Testis (tissue), 3 donors: ENCODE measurements around the gene DNMBP. TPM values are rescaled to one million over a fixed set of nuclear protein-coding genes. Genes with fewer than 3 reads are reported as not detected.

Experiments used
- DNase-seq: peaks from one replicate; pipeline ENCODE4 v3.0.0-alpha.2; 2019
- H3K27ac ChIP-seq, 2 donors: fragments of 200-600 bp; sonication (generic); one replicate each; pipeline ENCODE4 v1.5.1; 2019
- H3K27me3 ChIP-seq: fragments of 200-600 bp; sonication (generic); one replicate; pipeline ENCODE4 v1.5.1; 2019
- H3K36me3 ChIP-seq: fragments of 200-600 bp; sonication (generic); one replicate; pipeline ENCODE4 v1.5.1; 2017; ENCODE audit warnings: low read depth; ENCODE audit errors: missing control alignments
- H3K4me1 ChIP-seq: fragments of 200-600 bp; sonication (generic); one replicate; pipeline ENCODE4 v1.5.1; 2019
- H3K4me3 ChIP-seq, 2 donors: fragments of 200-600 bp; sonication (generic); one replicate each; pipeline ENCODE4 v1.5.1; 2017 to 2019
- H3K9me3 ChIP-seq: fragments of 200-600 bp; sonication (generic); one replicate; pipeline ENCODE4 v1.5.1; 2017
- POLR2A ChIP-seq: fragments of 450-650 bp; IDR thresholded peaks from one replicate; pipeline ENCODE4 v1.6.1; 2017; ENCODE audit warnings: antibody characterized with exemption, mild to moderate bottlenecking, moderate library complexity
- WGBS, 2 donors: methylation state at CpG; one replicate each; pipeline ENCODE4 v1.1.5; 2018; 5-methylcytosine and 5-hydroxymethylcytosine counted together
- intact Hi-C: fragments of 100-400 bp; cut with DNase I; formaldehyde crosslinking; loops from one replicate; pipeline ENCODE4 v1.15.1; 2023; ENCODE audit warnings: low total_unique reads
- polyA plus RNA-seq: library from polyadenylated mRNA; stranded (reverse); fragments of 350-450 nt; fragmentation: Illumina TruSeq; extraction: RNeasy Lipid Tissue Mini Kit (QIAGEN cat#74804); gene quantifications from one replicate; pipeline ENCODE4 v1.2.3, GENCODE V29; 2014; ENCODE audit warnings: low read depth, low replicate concordance; ENCODE audit not compliant: insufficient read depth
- total RNA-seq, 2 donors: library from RNA; depleted of rRNA; stranded (reverse); fragments of >200 nt; gene quantifications; one replicate each; pipeline ENCODE4 v1.2.3, GENCODE V29; 2016
- TF ChIP-seq, protein P1 (sequence below), 3 experiments: fragments of 450-650 bp in 2 of 3; fragments of 200-600 bp in 1 of 3; sonication (generic) in 1 of 3; IDR thresholded peaks; one replicate each; pipeline ENCODE4 v1.5.1; 2016 to 2019; ENCODE audit warnings: antibody characterized with exemption in 3 of 3, mild to moderate bottlenecking in 2 of 3, moderate library complexity in 1 of 3

Gene DNMBP
- total and polyA plus RNA-seq, 3 donors from 2014 or later: 20.8 to 36.0 (median 33.4) TPM

DNA sequence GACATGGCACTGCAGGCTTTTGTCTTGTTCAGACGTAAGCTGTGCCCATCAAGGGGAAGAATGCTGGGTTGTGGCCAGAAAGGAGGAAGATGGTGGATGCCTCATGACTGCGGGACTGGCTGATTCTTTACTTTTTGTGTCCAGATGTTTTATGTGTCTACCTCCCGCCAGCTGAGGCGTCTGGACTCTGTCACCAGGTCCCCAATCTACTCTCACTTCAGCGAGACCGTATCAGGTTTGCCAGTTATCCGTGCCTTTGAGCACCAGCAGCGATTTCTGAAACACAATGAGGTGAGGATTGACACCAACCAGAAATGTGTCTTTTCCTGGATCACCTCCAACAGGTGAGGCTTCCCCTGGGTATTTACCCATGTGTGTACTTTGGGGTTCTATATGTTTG is 173.8 kb downstream of the DNMBP start:
- H3K4me3 ChIP-seq: no peak overlapping the region
- no peaks in the 10 kb centered on the region for H3K4me1 ChIP-seq
- TF ChIP-seq, protein P1, sequence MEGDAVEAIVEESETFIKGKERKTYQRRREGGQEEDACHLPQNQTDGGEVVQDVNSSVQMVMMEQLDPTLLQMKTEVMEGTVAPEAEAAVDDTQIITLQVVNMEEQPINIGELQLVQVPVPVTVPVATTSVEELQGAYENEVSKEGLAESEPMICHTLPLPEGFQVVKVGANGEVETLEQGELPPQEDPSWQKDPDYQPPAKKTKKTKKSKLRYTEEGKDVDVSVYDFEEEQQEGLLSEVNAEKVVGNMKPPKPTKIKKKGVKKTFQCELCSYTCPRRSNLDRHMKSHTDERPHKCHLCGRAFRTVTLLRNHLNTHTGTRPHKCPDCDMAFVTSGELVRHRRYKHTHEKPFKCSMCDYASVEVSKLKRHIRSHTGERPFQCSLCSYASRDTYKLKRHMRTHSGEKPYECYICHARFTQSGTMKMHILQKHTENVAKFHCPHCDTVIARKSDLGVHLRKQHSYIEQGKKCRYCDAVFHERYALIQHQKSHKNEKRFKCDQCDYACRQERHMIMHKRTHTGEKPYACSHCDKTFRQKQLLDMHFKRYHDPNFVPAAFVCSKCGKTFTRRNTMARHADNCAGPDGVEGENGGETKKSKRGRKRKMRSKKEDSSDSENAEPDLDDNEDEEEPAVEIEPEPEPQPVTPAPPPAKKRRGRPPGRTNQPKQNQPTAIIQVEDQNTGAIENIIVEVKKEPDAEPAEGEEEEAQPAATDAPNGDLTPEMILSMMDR (IDR thresholded peaks at IDR 0.05): no peak
- no peak for TF ChIP-seq POLR2A
- no peak overlapping the region for H3K27ac ChIP-seq
- H3K36me3 ChIP-seq: no peaks in the 10 kb centered on the region
- H3K27me3 ChIP-seq: no peaks in the 10 kb centered on the region
- no peaks in the 10 kb centered on the region for H3K9me3 ChIP-seq
- DNase-seq: no peak
- 95 to 98% methylated on average over 8 of the region's 8 CpGs for WGBS, 2 donors
- intact Hi-C loops: no loop called here

DNA sequence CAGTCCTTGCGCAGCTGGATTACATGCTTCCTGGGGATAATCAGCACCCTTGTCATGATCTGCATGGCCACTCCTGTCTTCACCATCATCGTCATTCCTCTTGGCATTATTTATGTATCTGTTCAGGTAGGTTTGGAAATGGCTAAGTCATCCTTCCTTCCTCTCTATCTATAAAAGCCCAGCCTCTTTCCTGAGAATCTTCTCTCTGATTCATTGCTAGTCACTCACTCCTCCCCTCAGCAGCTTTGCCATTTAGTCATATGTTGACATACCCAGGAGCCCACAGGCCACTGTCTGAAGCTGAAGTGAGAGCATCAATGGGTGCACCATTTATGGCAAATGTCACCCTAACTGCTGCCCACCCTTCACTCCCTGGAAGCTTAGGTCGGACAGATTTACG is 175.3 kb downstream of the DNMBP start:
- no peak for DNase-seq

DNA sequence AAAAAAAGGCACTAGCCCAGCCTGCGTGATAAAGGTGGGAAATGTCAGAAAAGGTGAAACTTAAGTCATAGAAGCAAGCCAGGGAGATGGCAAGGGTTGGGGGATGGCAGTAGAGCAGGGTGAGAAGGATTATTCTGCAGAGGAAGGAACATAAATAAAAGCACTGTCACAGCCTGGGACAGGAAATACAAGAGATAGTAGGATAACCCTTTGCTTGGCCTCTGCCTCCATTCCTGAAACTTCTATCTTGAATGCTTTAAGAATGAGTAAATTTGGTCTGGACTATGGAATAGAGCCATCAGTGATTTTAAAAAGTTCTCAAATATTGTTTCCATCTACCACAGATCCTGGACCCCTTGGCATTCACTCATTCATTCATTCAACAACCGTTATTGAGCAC is 177.3 kb downstream of the DNMBP start:
- intact Hi-C loops: no loop called here
- Histone ChIP-seq H3K27ac (no peak overlapping the region), H3K36me3 (no peaks in the 10 kb centered on the region), H3K4me3 (no peak overlapping the region), H3K4me1 (no peaks in the 10 kb centered on the region), H3K27me3 (no peaks in the 10 kb centered on the region), H3K9me3 (no peaks in the 10 kb centered on the region)
- 95 to 98% methylated on average over 2 of the region's 2 CpGs for WGBS, 2 donors
- no peak for DNase-seq
- TF ChIP-seq, protein P1 (IDR thresholded peaks at IDR 0.05): no peak
- no peak for TF ChIP-seq POLR2A

More for the DNA sequence above, 175.3 kb downstream of the DNMBP start:
- no peaks in the 10 kb centered on the region for H3K27me3 ChIP-seq
- H3K9me3 ChIP-seq: no peaks in the 10 kb centered on the region
- H3K36me3 ChIP-seq: no peaks in the 10 kb centered on the region
- H3K4me3 ChIP-seq: no peak overlapping the region
- TF ChIP-seq POLR2A: no peak
- TF ChIP-seq, protein P1 (IDR thresholded peaks at IDR 0.05): no peak
- intact Hi-C loops: no loop called here
- no peaks in the 10 kb centered on the region for H3K4me1 ChIP-seq
- H3K27ac ChIP-seq: no peak overlapping the region
- WGBS, 2 donors: 81 to 91% methylated on average over 4 of the region's 4 CpGs

DNA sequence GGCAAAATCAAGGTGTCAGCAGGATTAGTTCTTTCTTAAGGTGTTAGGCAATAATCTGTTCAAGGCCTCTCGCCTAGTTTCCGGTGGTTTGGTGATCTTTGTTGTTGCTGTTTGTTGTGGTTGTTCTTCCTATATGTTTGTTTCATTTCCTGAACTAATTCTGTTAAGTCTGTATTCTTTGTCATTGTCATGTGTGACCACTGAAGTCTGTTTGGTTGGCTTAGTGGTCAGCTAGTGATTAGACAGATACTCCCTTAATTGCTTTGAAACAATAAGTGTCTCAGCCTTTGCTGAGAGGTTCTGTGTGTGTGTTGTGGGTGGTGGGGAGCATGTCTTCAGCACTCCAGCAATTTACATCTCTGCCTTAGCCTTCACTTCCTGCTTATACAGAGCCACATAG is 181.3 kb downstream of the DNMBP start:
- Histone ChIP-seq H3K4me1 (no peaks in the 10 kb centered on the region), H3K4me3 (no peak overlapping the region), H3K36me3 (no peaks in the 10 kb centered on the region), H3K27me3 (no peaks in the 10 kb centered on the region), H3K27ac (no peak overlapping the region), H3K9me3 (no peaks in the 10 kb centered on the region)
- no peak for TF ChIP-seq POLR2A
- TF ChIP-seq, protein P1 (IDR thresholded peaks at IDR 0.05): no peak
- no peak for DNase-seq
- 89 to 95% methylated on average over 2 of the region's 2 CpGs for WGBS, 2 donors
- intact Hi-C loops: no loop called here

DNA sequence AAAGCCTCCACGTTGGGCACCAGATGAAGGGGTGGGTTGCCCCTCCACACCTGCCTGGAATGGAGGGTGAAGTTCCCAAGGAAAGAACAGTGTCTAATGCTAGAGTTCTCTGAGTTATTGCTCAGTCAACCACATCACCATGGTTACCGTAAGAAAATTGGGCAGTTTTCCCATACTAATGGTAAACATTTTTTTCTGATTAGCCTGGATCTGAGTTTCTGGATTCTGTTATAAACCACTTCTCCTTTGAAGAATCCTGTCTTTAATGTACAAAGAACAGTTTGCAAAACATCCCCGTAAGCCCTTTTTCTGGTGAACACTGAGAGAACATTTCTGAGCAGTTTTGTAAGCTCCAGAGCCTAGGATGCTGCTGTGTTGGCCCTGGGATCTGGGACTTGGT is 181.8 kb downstream of the DNMBP start:
- Histone ChIP-seq H3K4me1 (no peaks in the 10 kb centered on the region), H3K36me3 (no peaks in the 10 kb centered on the region), H3K27me3 (no peaks in the 10 kb centered on the region), H3K27ac (no peak overlapping the region), H3K4me3 (no peak overlapping the region), H3K9me3 (no peaks in the 10 kb centered on the region)
- intact Hi-C loops: no loop called here
- WGBS, 2 donors: 71 to 99% methylated on average over 2 to 3 of the region's 3 CpGs
- no peak for DNase-seq
- no peak for TF ChIP-seq POLR2A
- TF ChIP-seq, protein P1 (IDR thresholded peaks at IDR 0.05): no peak
